Naive thymus-derived CD4-positive, alpha-beta T cell (primary cell): ENCODE data around the gene GNA12. TPM values are rescaled to one million over a fixed set of nuclear protein-coding genes. Genes with fewer than 3 reads are reported as not detected.

Experiments
- ATAC-seq: fragments of 150-1000 bp; cut with Tn5 transposase; 2 replicates; pipeline ENCODE4 v1.10.0; 2021; ENCODE audit warnings: mild to moderate bottlenecking, moderate library complexity
- CTCF ChIA-PET: fragments of 350-600 bp; sonication (Branson Sonifier 250); formaldehyde crosslinking; loops from one replicate; lab custom pipeline; 2021; ENCODE audit warnings: antibody characterized with exemption; lab: Charles Lee
- POLR2A ChIA-PET: fragments of 350-600 bp; sonication (Branson Sonifier 250); formaldehyde crosslinking; loops from one replicate; lab custom pipeline; 2021; ENCODE audit warnings: antibody characterized with exemption, inconsistent platforms; lab: Charles Lee
- DNase-seq, 9 donors: peaks; one replicate each; pipeline versions ENCODE4 v3.0.0 to v3.0.0-alpha.2; 2020 to 2022; ENCODE audit warnings: mixed read lengths in 1 of 9
- H3K27ac ChIP-seq: one replicate; pipeline ENCODE4 v1.7.0; 2013; ENCODE audit warnings: mild to moderate bottlenecking, low read depth, low read length, moderate library complexity
- H3K27me3 ChIP-seq, 2 donors: one replicate each; pipeline ENCODE4 v1.7.0; 2013; ENCODE audit warnings: low read length in 2 of 2, mild to moderate bottlenecking in 2 of 2, moderate library complexity in 2 of 2; ENCODE audit not compliant: control insufficient read depth in 2 of 2, insufficient read depth in 2 of 2
- H3K36me3 ChIP-seq, 3 experiments: 1 replicate in 2 of 3; 2 replicates in 1 of 3; pipeline ENCODE4 v1.7.0; 2013; ENCODE audit warnings: low read length in 3 of 3, mild to moderate bottlenecking in 3 of 3, moderate library complexity in 1 of 3; ENCODE audit not compliant: insufficient read depth in 3 of 3, control insufficient read depth in 2 of 3
- H3K4me1 ChIP-seq, 2 donors: one replicate each; pipeline ENCODE4 v1.7.0; 2013; ENCODE audit warnings: low read length in 2 of 2, mild to moderate bottlenecking in 2 of 2, moderate library complexity in 1 of 2; ENCODE audit not compliant: control insufficient read depth in 2 of 2, insufficient read depth in 2 of 2
- H3K4me3 ChIP-seq: 2 replicates; pipeline ENCODE4 v1.7.0; 2013; ENCODE audit warnings: mild to moderate bottlenecking, low read length
- H3K9me3 ChIP-seq, 3 experiments: 1 replicate in 2 of 3; 2 replicates in 1 of 3; pipeline ENCODE4 v1.7.0; 2013; ENCODE audit warnings: low read length in 3 of 3; ENCODE audit not compliant: control insufficient read depth in 2 of 3
- H3K27ac Mint-ChIP-seq, 9 donors: one replicate each; pipeline ENCODE4 v1.8.0; 2020 to 2022; ENCODE audit warnings: mixed read lengths in 9 of 9, mild to moderate bottlenecking in 8 of 9, moderate library complexity in 5 of 9, inconsistent platforms in 2 of 9
- H3K27me3 Mint-ChIP-seq, 5 donors: one replicate each; pipeline ENCODE4 v1.8.0; 2021 to 2022; ENCODE audit warnings: mixed read lengths in 5 of 5, mild to moderate bottlenecking in 1 of 5
- H3K36me3 Mint-ChIP-seq, 5 donors: one replicate each; pipeline ENCODE4 v1.8.0; 2020 to 2022; ENCODE audit warnings: mixed read lengths in 5 of 5, mild to moderate bottlenecking in 3 of 5, inconsistent platforms in 1 of 5
- H3K4me1 Mint-ChIP-seq, 7 donors: one replicate each; pipeline ENCODE4 v1.8.0; 2020 to 2022; ENCODE audit warnings: mixed read lengths in 7 of 7, mild to moderate bottlenecking in 3 of 7, inconsistent platforms in 1 of 7
- H3K4me3 Mint-ChIP-seq, 10 donors: one replicate each; pipeline ENCODE4 v1.8.0; 2020 to 2022; ENCODE audit warnings: mild to moderate bottlenecking in 10 of 10, mixed read lengths in 10 of 10, moderate library complexity in 6 of 10, inconsistent platforms in 2 of 10
- H3K9me3 Mint-ChIP-seq, 11 donors: one replicate each; pipeline ENCODE4 v1.8.0; 2020 to 2022; ENCODE audit warnings: mixed read lengths in 11 of 11, mild to moderate bottlenecking in 4 of 11, inconsistent platforms in 1 of 11, moderate library complexity in 1 of 11
- intact Hi-C, 2 donors: fragments of 100-400 bp; cut with micrococcal nuclease; formaldehyde crosslinking; loops; one replicate each; pipeline ENCODE4 v1.15.1; 2023
- polyA plus RNA-seq, 2 donors: library from polyadenylated mRNA; unstranded; fragments of 300-500 nt; fragmentation: Illumina TruSeq; gene quantifications; one replicate each; pipeline ENCODE4 v1.2.3, GENCODE V29; 2021
- total RNA-seq, 6 experiments: library from RNA in 5 of 6; stranded (reverse) in 5 of 6; gene quantifications; 1 replicate in 5 of 6; 2 replicates in 1 of 6; pipeline ENCODE4 v1.2.3 and lab custom pipeline; 2021 to 2026

GNA12 gene
- total and polyA plus RNA-seq, 7 experiments from 2014 or later = 4.2 to 25.7 (median 18.5) TPM

- ChIA-PET POLR2A (no interaction called here), CTCF (interaction anchor here (0.8 to 1.1 kb wide), 2 partner anchors 9 to 36 kb away, joined by 4 to 5 read pairs; no protein-coding TSS in a partner anchor)
- no peaks in the 10 kb centered on the region for H3K9me3 ChIP-seq
- no peak overlapping the region for H3K27ac ChIP-seq
- peaks cover 0 to 5% (median 0%) of the 10 kb centered on the region in 11 donors for H3K9me3 Mint-ChIP-seq
- peaks cover 0 to 22% (median 3%) of the 10 kb centered on the region in 5 donors for H3K27me3 Mint-ChIP-seq
- H3K27ac Mint-ChIP-seq = no peak overlapping the region
- no peaks in the 10 kb centered on the region for H3K36me3 ChIP-seq
- intact Hi-C loops = loop anchor here in 1 of 2 donors (5.0 kb wide), 1 partner anchor 74 kb away; the partner anchor contains the start of gene TTYH3
- H3K4me3 ChIP-seq = no peak overlapping the region
- DNase-seq = no peak
- H3K4me1 ChIP-seq = peaks cover 21 to 29% of the 10 kb centered on the region in 2 donors
- no peak for ATAC-seq
- H3K4me1 Mint-ChIP-seq = peaks cover 13 to 27% (median 19%) of the 10 kb centered on the region in 7 donors
- no peak overlapping the region for H3K4me3 Mint-ChIP-seq
- no peaks in the 10 kb centered on the region for H3K27me3 ChIP-seq
- H3K36me3 Mint-ChIP-seq = no peaks in the 10 kb centered on the region
Measured at GRCh38 chr7:2706685-2707126, 137.4 kb downstream of the GNA12 start.

- ATAC-seq (no peak), DNase-seq (no peak)
- ChIA-PET CTCF (interaction anchor here (1.1 kb wide), 1 partner anchor 10 kb away, joined by 5 read pairs; no protein-coding TSS in a partner anchor), POLR2A (no interaction called here)
- H3K36me3 Mint-ChIP-seq = no peaks in the 10 kb centered on the region
- H3K4me3 ChIP-seq = no peak overlapping the region
- peaks cover 0 to 18% (median 0%) of the 10 kb centered on the region in 5 donors for H3K27me3 Mint-ChIP-seq
- no peak overlapping the region for H3K27ac Mint-ChIP-seq
- no peaks in the 10 kb centered on the region for H3K9me3 ChIP-seq
- H3K4me3 Mint-ChIP-seq = no peak overlapping the region
- no peaks in the 10 kb centered on the region for H3K36me3 ChIP-seq
- intact Hi-C loops = loop anchor here in 1 of 2 donors (5.0 kb wide), 1 partner anchor 73 kb away; the partner anchor contains the start of gene TTYH3
- H3K27me3 ChIP-seq = no peaks in the 10 kb centered on the region
- no peak overlapping the region for H3K27ac ChIP-seq
- peaks cover 7 to 19% (median 12%) of the 10 kb centered on the region in 7 donors for H3K4me1 Mint-ChIP-seq
- H3K9me3 Mint-ChIP-seq = peaks cover 0 to 5% (median 0%) of the 10 kb centered on the region in 11 donors
- peaks cover 11 to 19% of the 10 kb centered on the region in 2 donors for H3K4me1 ChIP-seq
Measured at GRCh38 chr7:2705371-2706096, 138.6 kb downstream of the GNA12 start.

GRCh38 chr7:2702594-2702957 is 141.5 kb downstream of the GNA12 start:
- Histone ChIP-seq H3K9me3 (no peaks in the 10 kb centered on the region), H3K27ac (no peak overlapping the region), H3K4me1 (peaks cover 15 to 16% of the 10 kb centered on the region in 2 donors), H3K36me3 (no peaks in the 10 kb centered on the region), H3K4me3 (no peak overlapping the region), H3K27me3 (no peaks in the 10 kb centered on the region)
- H3K4me3 Mint-ChIP-seq = peak overlapping the region in 1 of 10 donors; percentile 33
- peaks cover 0 to 5% (median 0%) of the 10 kb centered on the region in 11 donors for H3K9me3 Mint-ChIP-seq
- POLR2A ChIA-PET = no interaction called here
- no peak for DNase-seq
- H3K4me1 Mint-ChIP-seq = peaks cover 16 to 31% (median 24%) of the 10 kb centered on the region in 7 donors
- H3K36me3 Mint-ChIP-seq = no peaks in the 10 kb centered on the region
- no peak overlapping the region for H3K27ac Mint-ChIP-seq
- no peak for ATAC-seq
- CTCF ChIA-PET = interaction anchor here (1.3 kb wide), 1 partner anchor 8 kb away, joined by 3 read pairs; no protein-coding TSS in a partner anchor
- intact Hi-C loops = no loop called here
- peaks cover 0 to 21% (median 0%) of the 10 kb centered on the region in 5 donors for H3K27me3 Mint-ChIP-seq

DNA sequence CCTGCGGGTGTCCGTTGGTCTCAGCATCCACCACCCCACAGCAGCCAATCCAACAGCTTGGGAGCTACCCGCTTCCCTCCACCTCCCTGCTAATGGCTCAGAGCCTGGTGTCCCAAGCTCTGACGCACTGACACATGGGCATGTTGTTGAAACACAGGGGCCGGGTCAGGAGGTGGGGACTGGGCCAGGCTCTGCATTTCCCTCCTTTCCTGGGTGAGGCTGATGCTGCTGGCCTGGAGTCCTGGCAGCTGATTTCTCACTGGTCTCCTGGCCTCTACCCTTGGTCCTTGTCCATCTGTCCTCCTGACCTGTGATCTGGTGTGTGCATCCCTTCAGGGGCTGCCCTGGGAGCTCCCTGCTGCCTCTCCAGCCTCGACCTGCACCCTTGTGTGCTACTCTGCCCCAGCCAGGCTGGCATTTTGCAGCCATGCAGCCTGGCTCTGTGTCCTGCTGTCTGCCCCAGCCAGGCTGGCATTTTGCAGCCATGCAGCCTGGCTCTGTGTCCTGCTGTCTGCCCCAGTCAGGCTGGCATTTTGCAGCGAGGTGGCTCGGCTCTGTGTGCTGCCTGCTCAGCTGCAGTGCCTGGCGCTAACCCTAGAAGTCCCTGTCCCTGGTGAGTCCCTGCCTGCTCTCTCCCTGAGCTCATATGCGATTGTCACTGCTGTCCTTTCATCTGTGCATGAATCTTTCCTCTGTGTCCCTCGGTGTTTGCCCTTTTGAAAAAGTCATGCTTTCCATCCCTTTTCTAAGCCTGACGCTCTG is 142.1 kb downstream of the GNA12 start:
- Mint-ChIP-seq H3K9me3 (peaks cover 0 to 5% (median 0%) of the 10 kb centered on the region in 11 donors), H3K4me3 (peak overlapping the region in 2 of 10 donors; percentile 25 to 33), H3K27me3 (peaks cover 0 to 21% (median 0%) of the 10 kb centered on the region in 5 donors), H3K4me1 (peaks cover 16 to 33% (median 24%) of the 10 kb centered on the region in 7 donors), H3K27ac (no peak overlapping the region), H3K36me3 (no peaks in the 10 kb centered on the region)
- Histone ChIP-seq H3K36me3 (no peaks in the 10 kb centered on the region), H3K27ac (no peak overlapping the region), H3K4me1 (peaks cover 15 to 16% of the 10 kb centered on the region in 2 donors), H3K27me3 (no peaks in the 10 kb centered on the region), H3K9me3 (no peaks in the 10 kb centered on the region), H3K4me3 (no peak overlapping the region)
- ChIA-PET POLR2A (no interaction called here), CTCF (interaction anchor here (1.3 kb wide), 1 partner anchor 8 kb away, joined by 3 read pairs; no protein-coding TSS in a partner anchor)
- ATAC-seq (no peak), DNase-seq (no peak)
- intact Hi-C loops = no loop called here

DNA sequence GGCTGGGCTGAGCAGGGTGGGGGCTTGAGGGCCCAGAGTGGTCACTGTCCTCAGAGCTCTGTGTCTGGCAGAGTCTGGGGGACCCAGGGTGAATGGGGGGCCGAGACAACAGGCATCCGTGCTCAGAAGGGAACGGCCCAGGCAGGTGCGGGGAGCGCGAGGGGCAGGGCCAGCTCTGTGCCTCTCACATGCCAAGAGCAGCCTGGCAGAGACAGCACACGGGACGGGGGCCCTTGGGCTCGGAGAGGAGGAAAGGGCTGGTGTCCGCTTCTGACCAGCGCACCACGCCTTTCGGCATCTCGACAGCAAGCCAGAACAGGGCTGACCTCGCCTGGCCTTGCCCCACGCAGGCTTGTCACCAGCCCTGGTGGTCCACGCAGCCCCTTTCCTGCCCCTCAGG is 142.7 kb downstream of the GNA12 start:
- DNase-seq (no peak), ATAC-seq (no peak)
- Mint-ChIP-seq H3K4me3 (no peak overlapping the region), H3K4me1 (peaks cover 16 to 29% (median 24%) of the 10 kb centered on the region in 7 donors), H3K27me3 (peaks cover 0 to 23% (median 0%) of the 10 kb centered on the region in 5 donors), H3K36me3 (no peaks in the 10 kb centered on the region), H3K27ac (no peak overlapping the region), H3K9me3 (peaks cover 0 to 5% (median 0%) of the 10 kb centered on the region in 11 donors)
- Histone ChIP-seq H3K27ac (no peak overlapping the region), H3K4me1 (peaks cover 15 to 16% of the 10 kb centered on the region in 2 donors), H3K27me3 (no peaks in the 10 kb centered on the region), H3K4me3 (no peak overlapping the region), H3K9me3 (no peaks in the 10 kb centered on the region), H3K36me3 (no peaks in the 10 kb centered on the region)
- ChIA-PET POLR2A (no interaction called here), CTCF (no interaction called here)
- intact Hi-C loops = no loop called here

GRCh38 chr7:2700141-2700850 is 143.8 kb downstream of the GNA12 start:
- CTCF ChIA-PET = interaction anchor here (2.7 kb wide), 1 partner anchor 10 kb away, joined by 17 read pairs; no protein-coding TSS in a partner anchor
- POLR2A ChIA-PET = interaction anchor here (0.7 to 1.3 kb wide), 2 partner anchors 16 to 18 kb away, joined by 5 to 6 read pairs; no protein-coding TSS in a partner anchor

More at GRCh38 chr7:2700141-2700850, 143.8 kb downstream of the GNA12 start:
- H3K36me3 ChIP-seq = no peaks in the 10 kb centered on the region
- H3K27ac ChIP-seq = no peak overlapping the region
- H3K27me3 Mint-ChIP-seq = peaks cover 0 to 23% (median 0%) of the 10 kb centered on the region in 5 donors
- peaks cover 15 to 16% of the 10 kb centered on the region in 2 donors for H3K4me1 ChIP-seq
- peak overlapping the region in 1 of 10 donors; percentile 16 for H3K4me3 Mint-ChIP-seq
- no peaks in the 10 kb centered on the region for H3K27me3 ChIP-seq
- intact Hi-C loops = no loop called here
- no peak for DNase-seq
- H3K9me3 ChIP-seq = no peaks in the 10 kb centered on the region
- H3K27ac Mint-ChIP-seq = peak overlapping the region in 3 of 9 donors; percentile 24 to 75 (median 56)
- no peaks in the 10 kb centered on the region for H3K36me3 Mint-ChIP-seq
- H3K4me3 ChIP-seq = no peak overlapping the region
- peaks cover 0 to 3% (median 0%) of the 10 kb centered on the region in 11 donors for H3K9me3 Mint-ChIP-seq
- no peak for ATAC-seq
- H3K4me1 Mint-ChIP-seq = peaks cover 16 to 29% (median 24%) of the 10 kb centered on the region in 7 donors
